Upper lobe of left lung (tissue), 6 donors: Measurements from ENCODE around the gene APMAP. TPM values are rescaled to one million over a fixed set of nuclear protein-coding genes. Genes with fewer than 3 reads are reported as not detected.
A peak's percentile ranks its signal among the peaks of the same experiment; 100 is the strongest.

Experiments used
- ATAC-seq, 2 donors: fragments of 200-7000 bp; cut with Tn5 transposase; one replicate each; pipeline ENCODE4 v1.9.1; 2022; ENCODE audit warnings: mild to moderate bottlenecking in 2 of 2, moderate library complexity in 2 of 2; ENCODE audit not compliant: low FRiP score in 2 of 2
- DNase-seq, 2 donors: peaks; one replicate each; pipeline ENCODE4 v3.0.0-alpha.2; 2019 to 2020
- H3K27ac ChIP-seq, 4 donors: fragments of 200-600 bp; sonication (generic); one replicate each; pipeline ENCODE4 v1.5.1; 2016 to 2019
- H3K27me3 ChIP-seq, 4 donors: fragments of 200-600 bp; sonication (generic); one replicate each; pipeline ENCODE4 v1.5.1; 2017 to 2019
- H3K36me3 ChIP-seq, 4 donors: fragments of 200-600 bp; sonication (generic); one replicate each; pipeline ENCODE4 v1.5.1; 2016 to 2019
- H3K4me1 ChIP-seq, 4 donors: fragments of 200-600 bp; sonication (generic); one replicate each; pipeline ENCODE4 v1.5.1; 2018 to 2019
- H3K4me3 ChIP-seq, 4 donors: fragments of 200-600 bp; sonication (generic); one replicate each; pipeline ENCODE4 v1.5.1; 2017 to 2019; ENCODE audit warnings: mild to moderate bottlenecking in 2 of 4, moderate library complexity in 1 of 4
- H3K9me3 ChIP-seq, 4 donors: fragments of 200-600 bp; sonication (generic); one replicate each; pipeline ENCODE4 v1.5.1; 2018 to 2019
- EP300 ChIP-seq, 4 donors: sonication (generic); formaldehyde crosslinking; IDR thresholded peaks; one replicate each; pipeline ENCODE4 v1.5.1; 2017; ENCODE audit warnings: antibody characterized with exemption in 4 of 4, control low read depth in 2 of 4
- POLR2A ChIP-seq, 4 donors: fragments of 450-650 bp; IDR thresholded peaks; one replicate each; pipeline ENCODE4 v1.5.1; 2016 to 2017; ENCODE audit warnings: antibody characterized with exemption in 4 of 4, mild to moderate bottlenecking in 2 of 4
- POLR2AphosphoS5 ChIP-seq, 2 donors: sonication (generic); formaldehyde crosslinking; IDR thresholded peaks; one replicate each; pipeline ENCODE4 v1.5.1; 2017; ENCODE audit warnings: antibody characterized with exemption in 2 of 2
- WGBS, 2 donors: methylation state at CpG; one replicate each; pipeline ENCODE4 v1.1.5; 2017 to 2018; 5-methylcytosine and 5-hydroxymethylcytosine counted together
- total RNA-seq, 6 donors: library from RNA; depleted of rRNA in 4 of 6; stranded (reverse); fragments of >200 nt in 4 of 6; gene quantifications; one replicate each; pipeline versions ENCODE4 v1.1.0 to v1.2.1, GENCODE V29; 2016 to 2021
- TF ChIP-seq, protein P1 (sequence below), 6 experiments: fragments of 450-650 bp in 4 of 6; fragments of 200-600 bp in 2 of 6; sonication (generic) in 2 of 6; IDR thresholded peaks; one replicate each; pipeline ENCODE4 v1.5.1; 2016 to 2019; ENCODE audit warnings: antibody characterized with exemption in 6 of 6
- donor health status: DM: no; HTN: no; CAD: no; lungs with moderate emphysema.
- donor health status: DM: no; HTN: yes; CAD: no; lungs with severe emphysema.

Gene APMAP
- total RNA-seq, 6 donors from 2014 or later: 31.4 to 80.1 (median 55.5) TPM

DNA sequence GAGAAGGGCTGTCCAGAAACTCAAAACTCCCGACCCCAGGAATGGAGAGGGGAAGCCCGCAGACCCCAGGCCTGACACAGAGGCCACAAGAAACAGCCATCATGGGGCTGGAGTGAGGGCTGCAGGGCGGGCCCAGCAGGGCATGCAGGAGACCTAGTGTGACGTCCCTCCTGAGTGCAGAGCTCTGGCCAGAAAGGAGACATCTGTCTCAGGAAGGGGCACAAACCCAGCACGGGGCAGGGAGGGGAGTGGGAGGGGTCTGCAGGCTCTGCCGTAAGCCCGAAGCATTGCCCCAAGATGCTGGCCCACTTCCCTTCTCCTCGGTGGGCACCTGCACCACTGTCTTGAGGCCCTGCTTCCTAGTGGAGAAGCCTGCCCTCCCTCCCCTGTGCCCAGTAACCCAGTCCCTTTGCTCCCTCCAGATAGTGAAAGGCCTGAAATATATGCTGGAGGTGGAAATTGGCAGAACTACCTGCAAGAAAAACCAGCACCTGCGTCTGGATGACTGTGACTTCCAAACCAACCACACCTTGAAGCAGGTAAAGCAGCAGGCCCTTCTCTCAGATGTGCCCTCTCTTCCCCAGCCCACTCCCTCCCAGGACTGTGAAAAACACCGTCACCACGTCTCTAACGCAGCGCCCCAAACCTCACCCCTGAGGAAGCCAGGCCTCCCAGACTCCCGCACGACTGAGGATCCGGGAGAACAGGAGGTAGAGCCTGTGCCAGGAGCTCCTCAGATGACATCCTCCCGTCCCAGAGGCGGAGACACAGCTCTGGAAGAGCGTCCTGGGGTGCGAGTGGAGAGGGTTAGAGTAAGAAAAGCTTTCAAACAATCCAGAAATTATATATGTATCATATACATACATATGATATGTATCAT lies 33.8 kb downstream of the APMAP start:
- H3K36me3 ChIP-seq: peaks cover 16 to 79% (median 57%) of the 10 kb centered on the region in 4 donors
- WGBS, 2 donors: 83 to 86% methylated on average over 19 to 20 of the region's 20 CpGs
- peak in 1 of 2 donors; percentile 18 for DNase-seq

DNA sequence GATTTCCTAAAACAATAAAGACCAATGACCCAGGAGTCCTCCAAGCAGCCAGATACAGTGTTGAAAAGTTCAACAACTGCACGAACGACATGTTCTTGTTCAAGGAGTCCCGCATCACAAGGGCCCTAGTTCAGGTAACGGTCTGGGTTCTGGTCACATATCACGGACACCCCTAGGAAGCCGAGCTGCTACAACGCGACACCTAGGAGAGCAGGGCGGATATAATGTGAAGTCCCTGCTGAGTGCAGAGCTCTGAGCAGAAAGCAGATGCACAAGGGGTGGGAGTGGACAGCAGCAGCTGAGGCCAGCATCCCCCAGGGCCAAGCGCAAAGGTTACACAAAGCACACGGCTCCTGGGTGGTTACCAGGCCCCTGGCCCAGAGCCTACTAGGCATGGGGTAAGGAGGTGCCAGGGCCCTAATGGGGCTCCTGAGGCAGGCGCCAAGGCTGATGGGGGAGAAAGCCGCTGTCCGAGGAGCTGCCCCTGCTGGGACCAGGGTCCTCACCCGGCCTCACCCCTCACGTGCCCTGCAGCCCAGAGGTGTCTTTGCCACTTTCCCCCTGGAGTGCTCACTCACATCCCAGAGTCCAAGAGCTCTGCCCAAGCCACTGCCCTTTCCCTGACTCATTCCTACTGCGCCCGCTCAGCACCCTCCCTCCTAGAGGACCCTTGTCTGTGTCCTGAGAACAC lies 35.1 kb downstream of the APMAP start:
- TF ChIP-seq EP300 (IDR thresholded peaks at IDR 0.05) (no peak), POLR2AphosphoS5 (IDR thresholded peaks at IDR 0.05) (no peak), POLR2A (IDR thresholded peaks at IDR 0.05) (no peak)
- TF ChIP-seq, protein P1, sequence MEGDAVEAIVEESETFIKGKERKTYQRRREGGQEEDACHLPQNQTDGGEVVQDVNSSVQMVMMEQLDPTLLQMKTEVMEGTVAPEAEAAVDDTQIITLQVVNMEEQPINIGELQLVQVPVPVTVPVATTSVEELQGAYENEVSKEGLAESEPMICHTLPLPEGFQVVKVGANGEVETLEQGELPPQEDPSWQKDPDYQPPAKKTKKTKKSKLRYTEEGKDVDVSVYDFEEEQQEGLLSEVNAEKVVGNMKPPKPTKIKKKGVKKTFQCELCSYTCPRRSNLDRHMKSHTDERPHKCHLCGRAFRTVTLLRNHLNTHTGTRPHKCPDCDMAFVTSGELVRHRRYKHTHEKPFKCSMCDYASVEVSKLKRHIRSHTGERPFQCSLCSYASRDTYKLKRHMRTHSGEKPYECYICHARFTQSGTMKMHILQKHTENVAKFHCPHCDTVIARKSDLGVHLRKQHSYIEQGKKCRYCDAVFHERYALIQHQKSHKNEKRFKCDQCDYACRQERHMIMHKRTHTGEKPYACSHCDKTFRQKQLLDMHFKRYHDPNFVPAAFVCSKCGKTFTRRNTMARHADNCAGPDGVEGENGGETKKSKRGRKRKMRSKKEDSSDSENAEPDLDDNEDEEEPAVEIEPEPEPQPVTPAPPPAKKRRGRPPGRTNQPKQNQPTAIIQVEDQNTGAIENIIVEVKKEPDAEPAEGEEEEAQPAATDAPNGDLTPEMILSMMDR (IDR thresholded peaks at IDR 0.05): no peak
- H3K9me3 ChIP-seq: no peaks in the 10 kb centered on the region
- no peak overlapping the region for H3K4me3 ChIP-seq
- DNase-seq (peak in 1 of 2 donors; percentile 50), ATAC-seq (peak in 1 of 2 donors; percentile 9)
- H3K4me1 ChIP-seq: peaks cover 0 to 6% (median 0%) of the 10 kb centered on the region in 4 donors
- no peak overlapping the region for H3K27ac ChIP-seq
- H3K36me3 ChIP-seq: peaks cover 3 to 71% (median 45%) of the 10 kb centered on the region in 4 donors
- 93 to 94% methylated on average over 16 to 17 of the region's 18 CpGs for WGBS, 2 donors
- H3K27me3 ChIP-seq: no peaks in the 10 kb centered on the region

More for the DNA sequence above, 33.8 kb downstream of the APMAP start:
- TF ChIP-seq, protein P1 (IDR thresholded peaks at IDR 0.05): no peak
- no peak overlapping the region for H3K4me3 ChIP-seq
- H3K27ac ChIP-seq: no peak overlapping the region
- ATAC-seq: no peak
- H3K27me3 ChIP-seq: no peaks in the 10 kb centered on the region
- no peaks in the 10 kb centered on the region for H3K4me1 ChIP-seq
- H3K9me3 ChIP-seq: no peaks in the 10 kb centered on the region

DNA sequence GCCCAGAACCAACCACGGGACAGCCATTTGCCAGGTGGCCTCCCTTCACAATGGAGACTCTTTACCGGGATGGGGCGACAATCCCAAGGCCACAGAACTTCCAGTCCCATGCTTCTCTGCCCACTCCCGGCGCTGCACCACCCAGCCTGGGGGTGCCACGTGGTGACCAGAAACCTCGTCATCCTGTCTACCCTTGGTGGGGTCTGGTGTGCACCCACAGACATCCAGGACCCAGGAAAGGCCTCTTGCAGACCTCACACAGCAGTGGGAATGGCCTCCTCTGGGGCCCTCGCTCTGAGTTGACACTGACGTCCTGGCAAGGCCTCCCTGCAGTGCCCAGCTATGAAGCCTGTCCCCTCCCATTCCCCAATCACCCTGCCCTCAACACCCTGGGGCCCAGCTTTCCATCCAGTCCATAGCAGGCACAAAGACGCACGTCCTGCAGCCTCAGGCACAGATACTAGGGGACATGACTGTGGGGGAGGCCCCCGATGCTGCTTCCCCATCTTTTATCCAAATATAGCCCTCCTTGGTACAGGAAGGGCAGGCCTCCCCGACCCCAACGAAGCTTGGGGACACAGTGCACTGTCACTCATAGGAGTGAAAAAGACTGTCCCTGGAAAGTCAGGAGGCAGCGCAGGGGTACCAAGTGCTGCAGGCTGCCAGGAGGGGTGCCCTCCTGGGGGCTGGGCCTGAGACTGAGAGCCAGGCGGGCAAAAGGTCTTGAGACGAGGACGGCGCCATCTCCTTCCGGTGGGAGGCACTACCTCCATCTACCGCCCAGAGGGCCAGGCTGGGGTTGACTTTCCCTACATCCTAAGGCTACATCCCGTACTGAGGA lies 36.3 kb downstream of the APMAP start:
- Histone ChIP-seq H3K4me1 (peaks cover 0 to 6% (median 0%) of the 10 kb centered on the region in 4 donors), H3K27ac (peak overlapping the region in 1 of 4 donors; percentile 0), H3K36me3 (peaks cover 0 to 58% (median 34%) of the 10 kb centered on the region in 4 donors), H3K4me3 (no peak overlapping the region), H3K27me3 (no peaks in the 10 kb centered on the region), H3K9me3 (no peaks in the 10 kb centered on the region)
- TF ChIP-seq, protein P1 (IDR thresholded peaks at IDR 0.05): no peak
- TF ChIP-seq EP300 (IDR thresholded peaks at IDR 0.05) (no peak), POLR2A (IDR thresholded peaks at IDR 0.05) (no peak), POLR2AphosphoS5 (IDR thresholded peaks at IDR 0.05) (no peak)
- WGBS, 2 donors: 89 to 90% methylated on average over 8 to 22 of the region's 22 CpGs
- ATAC-seq (no peak), DNase-seq (no peak)

DNA sequence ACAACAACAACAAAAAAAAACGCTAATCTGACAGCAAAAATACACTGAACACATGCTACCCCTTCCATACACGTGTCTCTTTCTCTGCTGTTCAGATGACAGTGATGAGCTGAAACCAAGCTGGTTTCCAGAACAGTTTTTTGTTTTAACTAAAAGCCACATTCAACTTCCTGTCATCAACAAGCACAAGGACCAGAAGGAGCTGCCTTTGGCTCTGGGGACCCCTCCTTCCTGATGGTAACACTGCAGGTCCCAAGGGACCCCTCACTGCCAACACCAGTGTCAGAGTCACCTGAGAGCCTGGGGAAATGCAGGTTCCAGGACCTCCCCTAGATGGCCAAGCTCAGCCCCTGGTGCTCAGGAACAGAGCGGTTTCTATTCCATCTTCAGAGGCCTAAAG lies 37.5 kb downstream of the APMAP start:
- H3K9me3 ChIP-seq: no peaks in the 10 kb centered on the region
- TF ChIP-seq, protein P1 (IDR thresholded peaks at IDR 0.05): no peak
- TF ChIP-seq POLR2AphosphoS5 (IDR thresholded peaks at IDR 0.05): no peak
- no peak for TF ChIP-seq POLR2A (IDR thresholded peaks at IDR 0.05)
- TF ChIP-seq EP300 (IDR thresholded peaks at IDR 0.05): no peak
- H3K27me3 ChIP-seq: no peaks in the 10 kb centered on the region
- ATAC-seq (no peak), DNase-seq (no peak)
- no peak overlapping the region for H3K4me3 ChIP-seq
- peaks cover 0 to 47% (median 29%) of the 10 kb centered on the region in 4 donors for H3K36me3 ChIP-seq
- WGBS, 2 donors: 56 to 57% methylated on average over 3 of the region's 3 CpGs
- peak overlapping the region in 1 of 4 donors; percentile 89 for H3K27ac ChIP-seq
- peaks cover 0 to 6% (median 0%) of the 10 kb centered on the region in 4 donors for H3K4me1 ChIP-seq
